ENCODE results near the gene MAPKBP1.

The MAPKBP1 gene

GRCh38 chr15:41809526-41810220 is 35.4 kb downstream of the MAPKBP1 start:
- TF ChIP-seq GATA3 (IDR thresholded peaks at IDR 0.05; ENCODE audit: low read depth, low read length) (no peak), GATA2 (IDR thresholded peaks at IDR 0.05; ENCODE audit: low read depth, low read length) (no peak)

GRCh38 chr15:41810651-41811431 is 36.6 kb downstream of the MAPKBP1 start:
- TF ChIP-seq GATA3 (IDR thresholded peaks at IDR 0.05; ENCODE audit: low read depth, low read length) (no peak), GATA2 (IDR thresholded peaks at IDR 0.05; ENCODE audit: low read depth, low read length) (no peak)

- TF ChIP-seq GATA2 (IDR thresholded peaks at IDR 0.05; ENCODE audit: low read depth, low read length) (no peak), GATA3 (IDR thresholded peaks at IDR 0.05; ENCODE audit: low read depth, low read length) (no peak)
Observed at GRCh38 chr15:41811432-41812195, 37.3 kb downstream of the MAPKBP1 start.

DNA sequence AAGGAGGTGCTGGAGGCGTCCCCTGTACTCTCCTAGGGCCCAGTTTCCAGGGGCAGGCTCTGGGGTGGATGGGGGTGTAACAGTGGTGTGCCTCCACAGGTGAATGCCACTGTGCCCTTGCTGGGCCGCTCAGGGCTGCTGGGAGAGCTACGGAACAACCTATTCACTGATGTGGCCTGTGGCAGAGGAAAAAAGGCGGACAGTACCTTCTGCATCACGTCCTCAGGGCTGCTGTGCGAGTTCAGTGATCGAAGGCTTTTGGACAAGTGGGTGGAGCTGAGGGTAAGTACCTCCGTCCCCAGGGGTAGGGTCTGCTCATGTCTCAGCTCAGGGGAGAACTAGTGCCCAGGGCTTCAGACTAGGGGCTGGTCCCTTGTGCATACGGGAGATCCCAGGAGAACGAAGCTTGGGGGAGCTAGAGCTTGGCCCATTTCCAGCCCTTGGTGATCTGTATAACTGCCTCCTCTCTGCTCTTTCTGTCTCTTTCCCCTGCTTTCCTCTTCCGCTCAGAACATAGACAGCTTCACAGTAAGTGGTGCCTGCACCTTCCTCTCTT is 38.6 kb downstream of the MAPKBP1 start:
- TF ChIP-seq GATA3 (IDR thresholded peaks at IDR 0.05; ENCODE audit: low read depth, low read length) (no peak), GATA2 (IDR thresholded peaks at IDR 0.05; ENCODE audit: low read depth, low read length) (no peak)

- no peak for TF ChIP-seq GATA2 (IDR thresholded peaks at IDR 0.05; ENCODE audit: low read depth, low read length)
- no peak for TF ChIP-seq GATA3 (IDR thresholded peaks at IDR 0.05; ENCODE audit: low read depth, low read length)
Observed at GRCh38 chr15:41813426-41813825, 39.1 kb downstream of the MAPKBP1 start.

- TF ChIP-seq GATA2 (IDR thresholded peaks at IDR 0.05; ENCODE audit: low read depth, low read length) = no peak
- no peak for TF ChIP-seq GATA3 (IDR thresholded peaks at IDR 0.05; ENCODE audit: low read depth, low read length)
Observed at GRCh38 chr15:41814534-41814933, 40.2 kb downstream of the MAPKBP1 start.

DNA sequence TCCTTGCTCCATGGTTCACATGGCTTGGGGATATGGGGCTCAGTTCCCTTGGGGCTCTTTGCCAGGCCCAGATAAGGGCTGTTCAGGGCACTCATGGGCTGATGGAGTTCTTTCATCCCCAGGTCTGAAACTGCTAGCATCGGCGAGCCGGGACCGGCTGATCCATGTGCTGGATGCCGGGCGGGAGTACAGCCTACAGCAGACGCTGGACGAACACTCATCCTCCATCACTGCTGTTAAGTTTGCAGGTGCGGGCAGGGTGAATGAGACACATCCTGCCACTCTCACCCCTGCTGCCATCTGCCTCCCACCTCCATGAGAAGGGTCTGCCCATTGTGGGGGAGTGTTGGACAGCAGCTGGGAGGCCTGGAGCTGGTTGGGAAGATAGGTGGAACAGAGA is 42.5 kb downstream of the MAPKBP1 start:
- TF ChIP-seq GATA2 (IDR thresholded peaks at IDR 0.05; ENCODE audit: low read depth, low read length) (no peak), GATA3 (IDR thresholded peaks at IDR 0.05; ENCODE audit: low read depth, low read length) (no peak)

GRCh38 chr15:41817327-41817726 is 43.0 kb downstream of the MAPKBP1 start:
- TF ChIP-seq GATA3 (IDR thresholded peaks at IDR 0.05; ENCODE audit: low read depth, low read length) (no peak), GATA2 (IDR thresholded peaks at IDR 0.05; ENCODE audit: low read depth, low read length) (no peak)

DNA sequence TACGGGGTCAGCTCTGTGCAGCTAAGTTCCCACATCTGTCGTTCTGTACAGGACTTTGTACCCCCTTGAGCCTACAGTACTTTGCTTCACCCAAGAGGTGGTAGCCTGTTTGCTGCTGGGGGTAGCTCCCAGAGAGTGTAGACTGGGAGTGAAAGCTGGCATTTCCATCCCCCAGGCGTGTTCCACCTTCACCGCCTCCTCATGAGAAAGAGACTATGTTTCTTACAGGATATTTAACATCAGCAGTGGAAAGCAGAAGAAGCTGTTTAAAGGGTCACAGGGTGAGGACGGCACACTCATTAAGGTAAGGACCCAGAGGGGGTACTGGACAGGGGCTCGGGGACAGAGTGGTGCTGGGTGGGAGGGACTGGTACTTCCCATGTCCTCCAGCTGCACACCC is 43.5 kb downstream of the MAPKBP1 start:
- TF ChIP-seq GATA3 (IDR thresholded peaks at IDR 0.05; ENCODE audit: low read depth, low read length) = no peak
- TF ChIP-seq GATA2 (IDR thresholded peaks at IDR 0.05; ENCODE audit: low read depth, low read length) = no peak

DNA sequence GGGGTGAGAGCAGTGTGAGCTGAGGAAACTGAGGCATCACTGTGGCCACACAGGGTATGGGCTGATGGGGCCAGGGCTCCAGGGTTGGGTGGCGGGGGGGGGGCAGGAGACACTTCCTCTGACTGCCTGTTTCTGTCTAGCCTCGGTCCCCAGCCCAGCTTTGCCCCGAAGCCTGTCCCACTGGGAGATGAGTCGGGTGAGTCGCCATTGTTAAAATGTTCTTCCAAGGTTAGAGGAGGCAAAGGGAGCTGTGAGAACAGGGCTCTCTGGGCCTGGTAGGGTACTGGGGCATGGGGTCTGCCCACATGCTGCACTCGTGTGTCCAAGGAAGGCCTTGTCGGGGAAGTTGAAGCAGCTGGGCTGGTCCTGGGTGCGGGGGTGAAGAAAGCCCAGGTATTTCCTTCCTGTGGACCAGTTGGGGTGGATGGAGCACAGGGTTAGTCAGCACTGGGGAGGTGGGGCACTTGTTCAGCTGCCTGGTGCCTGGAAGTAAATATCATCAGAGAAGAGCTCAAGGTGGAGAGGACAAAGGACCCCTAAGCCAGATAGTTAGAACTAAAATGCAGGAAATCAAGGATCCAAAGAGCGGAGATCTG is 45.3 kb downstream of the MAPKBP1 start:
- TF ChIP-seq GATA3 (IDR thresholded peaks at IDR 0.05; ENCODE audit: low read depth, low read length) (no peak), GATA2 (IDR thresholded peaks at IDR 0.05; ENCODE audit: low read depth, low read length) (no peak)

- TF ChIP-seq GATA3 (IDR thresholded peaks at IDR 0.05; ENCODE audit: low read depth, low read length) (no peak), GATA2 (IDR thresholded peaks at IDR 0.05; ENCODE audit: low read depth, low read length) (no peak)
Observed at GRCh38 chr15:41820791-41821423, 46.6 kb downstream of the MAPKBP1 start.

- TF ChIP-seq GATA2 (IDR thresholded peaks at IDR 0.05; ENCODE audit: low read depth, low read length) (no peak), GATA3 (IDR thresholded peaks at IDR 0.05; ENCODE audit: low read depth, low read length) (no peak)
Observed at GRCh38 chr15:41821831-41822230, 47.5 kb downstream of the MAPKBP1 start.

GRCh38 chr15:41822471-41822870 is 48.2 kb downstream of the MAPKBP1 start:
- TF ChIP-seq GATA3 (IDR thresholded peaks at IDR 0.05; ENCODE audit: low read depth, low read length) (no peak), GATA2 (IDR thresholded peaks at IDR 0.05; ENCODE audit: low read depth, low read length) (no peak)

All from SH-SY5Y (cell line).